Gastroesophageal sphincter (tissue), 4 donors: ENCODE results near the gene CBFA2T2. TPM values are rescaled to one million over a fixed set of nuclear protein-coding genes. Genes with fewer than 3 reads are reported as not detected.
"Not testable (repeated sequence)": the region's sequence is repeated elsewhere in the genome, so short reads cannot be mapped to it uniquely, and the experiment has no call there.

ENCODE experiments used
- ATAC-seq: fragments of 150-250 bp; one replicate; pipeline ENCODE4 v1.9.1; 2016; ENCODE audit warnings: mild to moderate bottlenecking, moderate library complexity
- H3K27ac ChIP-seq, 4 donors: fragments of 200-600 bp; sonication (generic) in 3 of 4; 1 replicate in 3 of 4; 2 replicates in 1 of 4; pipeline ENCODE4 v1.5.1; 2016 to 2019
- H3K27me3 ChIP-seq: fragments of 200-600 bp; sonication (generic); one replicate; pipeline ENCODE4 v1.5.1; 2019
- H3K36me3 ChIP-seq, 2 donors: fragments of 200-600 bp; sonication (generic); one replicate each; pipeline ENCODE4 v1.5.1; 2019; ENCODE audit warnings: control low read depth in 1 of 2
- H3K4me1 ChIP-seq, 3 donors: fragments of 200-600 bp; sonication (generic); 1 replicate in 2 of 3; 2 replicates in 1 of 3; pipeline ENCODE4 v1.5.1; 2016 to 2019; ENCODE audit warnings: control low read depth in 2 of 3
- H3K4me3 ChIP-seq, 2 donors: fragments of 200-600 bp; sonication (generic); one replicate each; pipeline ENCODE4 v1.5.1; 2019; ENCODE audit warnings: mild to moderate bottlenecking in 1 of 2, moderate library complexity in 1 of 2
- H3K9me3 ChIP-seq, 3 donors: fragments of 200-600 bp; sonication (generic); one replicate each; pipeline ENCODE4 v1.5.1; 2017 to 2019; ENCODE audit warnings: control low read depth in 2 of 3
- EP300 ChIP-seq: sonication (generic); formaldehyde crosslinking; IDR thresholded peaks from one replicate; pipeline ENCODE4 v1.6.1; 2017; ENCODE audit warnings: antibody characterized with exemption, mild to moderate bottlenecking
- POLR2A ChIP-seq, 2 donors: fragments of 450-650 bp; IDR thresholded peaks; one replicate each; pipeline ENCODE4 v1.6.1; 2017; ENCODE audit warnings: antibody characterized with exemption in 2 of 2, mild to moderate bottlenecking in 2 of 2, moderate library complexity in 1 of 2
- POLR2AphosphoS5 ChIP-seq: sonication (generic); formaldehyde crosslinking; IDR thresholded peaks from one replicate; pipeline ENCODE4 v1.6.1; 2017; ENCODE audit warnings: antibody characterized with exemption
- WGBS, 2 donors: methylation state at CpG; one replicate each; pipeline ENCODE4 v1.1.5; 2018; ENCODE audit warnings: low coverage in 1 of 2; 5-methylcytosine and 5-hydroxymethylcytosine counted together
- total RNA-seq, 4 donors: library from RNA; depleted of rRNA; stranded (reverse); fragments of >200 nt; gene quantifications; one replicate each; pipeline ENCODE4 v1.1.0, GENCODE V29; 2016
- TF ChIP-seq, protein P1 (sequence below), 4 experiments: fragments of 200-600 bp in 2 of 4; fragments of 450-650 bp in 2 of 4; sonication (generic) in 1 of 4; IDR thresholded peaks; one replicate each; pipeline ENCODE4 v1.5.1; 2017 to 2019; ENCODE audit warnings: antibody characterized with exemption in 4 of 4, mild to moderate bottlenecking in 2 of 4, moderate library complexity in 2 of 4

The CBFA2T2 gene
- total RNA-seq = 10 to 100 TPM; 11.1 to 17.4 (median 14.2) TPM

DNA sequence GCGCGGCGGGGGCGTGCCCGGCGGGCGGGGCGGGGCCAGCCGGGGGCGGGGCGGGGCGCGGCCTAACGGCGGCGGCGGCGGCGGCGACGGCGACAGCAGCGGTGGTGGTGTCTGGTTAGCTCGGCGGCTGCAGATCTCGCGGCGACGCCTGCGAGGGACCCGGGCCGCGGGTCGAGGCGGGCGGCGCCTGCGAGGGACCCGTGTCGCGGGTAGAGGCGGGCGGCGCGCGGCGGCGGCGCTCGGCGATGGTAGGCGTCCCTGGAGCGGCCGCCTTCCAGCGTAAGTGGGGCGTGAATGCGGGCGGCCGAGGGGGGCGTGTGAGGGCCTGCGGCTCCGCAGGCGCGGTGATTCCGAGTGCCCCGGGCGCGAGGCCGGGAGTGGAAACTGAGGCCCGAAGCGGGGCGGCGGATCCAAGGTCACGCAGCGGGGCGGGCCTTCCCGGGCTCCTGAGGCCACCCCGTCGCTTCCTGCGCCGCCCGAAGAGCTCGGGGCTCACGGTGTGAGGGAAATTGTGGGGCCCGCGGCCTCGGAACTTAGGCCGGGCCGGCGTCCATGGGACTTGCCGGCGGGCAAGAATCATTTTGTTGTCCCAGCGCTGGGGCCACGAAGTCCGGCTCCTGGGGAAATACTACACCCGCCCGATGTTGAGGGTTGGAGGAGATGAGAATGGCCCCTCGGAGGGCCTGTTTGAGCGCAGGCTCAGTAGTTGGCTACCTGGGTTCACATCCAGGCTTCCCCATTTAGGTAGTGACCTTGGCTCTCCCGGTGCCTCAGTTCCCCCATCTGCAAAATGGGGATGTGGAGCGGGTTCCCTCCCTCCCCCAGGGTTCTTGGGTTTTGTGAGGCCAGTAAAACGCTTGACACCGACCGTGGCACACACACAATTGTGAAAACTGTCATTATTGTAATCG is at the start of gene CBFA2T2:
TSS of gene CBFA2T2 (plus strand) at position 74 of the 911 bp plus-strand sequence. CDS start at position 246, 172 bp downstream.
- peak; percentile 80 for ATAC-seq
- Histone ChIP-seq H3K36me3 (no peaks in the 10 kb centered on the region), H3K27me3 (no peaks in the 10 kb centered on the region), H3K4me1 (peaks cover 0 to 40% (median 4%) of the 10 kb centered on the region in 3 donors), H3K9me3 (no peaks in the 10 kb centered on the region), H3K27ac (peak within 1 kb of the TSS; percentile 85 to 97 (median 96)), H3K4me3 (peak within 1 kb of the TSS; percentile 55 to 93)
- no peak for TF ChIP-seq EP300
- no peak for TF ChIP-seq POLR2AphosphoS5
- TF ChIP-seq, protein P1, sequence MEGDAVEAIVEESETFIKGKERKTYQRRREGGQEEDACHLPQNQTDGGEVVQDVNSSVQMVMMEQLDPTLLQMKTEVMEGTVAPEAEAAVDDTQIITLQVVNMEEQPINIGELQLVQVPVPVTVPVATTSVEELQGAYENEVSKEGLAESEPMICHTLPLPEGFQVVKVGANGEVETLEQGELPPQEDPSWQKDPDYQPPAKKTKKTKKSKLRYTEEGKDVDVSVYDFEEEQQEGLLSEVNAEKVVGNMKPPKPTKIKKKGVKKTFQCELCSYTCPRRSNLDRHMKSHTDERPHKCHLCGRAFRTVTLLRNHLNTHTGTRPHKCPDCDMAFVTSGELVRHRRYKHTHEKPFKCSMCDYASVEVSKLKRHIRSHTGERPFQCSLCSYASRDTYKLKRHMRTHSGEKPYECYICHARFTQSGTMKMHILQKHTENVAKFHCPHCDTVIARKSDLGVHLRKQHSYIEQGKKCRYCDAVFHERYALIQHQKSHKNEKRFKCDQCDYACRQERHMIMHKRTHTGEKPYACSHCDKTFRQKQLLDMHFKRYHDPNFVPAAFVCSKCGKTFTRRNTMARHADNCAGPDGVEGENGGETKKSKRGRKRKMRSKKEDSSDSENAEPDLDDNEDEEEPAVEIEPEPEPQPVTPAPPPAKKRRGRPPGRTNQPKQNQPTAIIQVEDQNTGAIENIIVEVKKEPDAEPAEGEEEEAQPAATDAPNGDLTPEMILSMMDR (IDR thresholded peaks at IDR 0.05) = peak in 1 of 4 experiments; percentile 23
- TF ChIP-seq POLR2A (IDR thresholded peaks at IDR 0.05) = peak in 1 of 2 donors; percentile 12
- WGBS, 2 donors = 2% methylated on average over 6 to 8 of the region's 105 CpGs

DNA sequence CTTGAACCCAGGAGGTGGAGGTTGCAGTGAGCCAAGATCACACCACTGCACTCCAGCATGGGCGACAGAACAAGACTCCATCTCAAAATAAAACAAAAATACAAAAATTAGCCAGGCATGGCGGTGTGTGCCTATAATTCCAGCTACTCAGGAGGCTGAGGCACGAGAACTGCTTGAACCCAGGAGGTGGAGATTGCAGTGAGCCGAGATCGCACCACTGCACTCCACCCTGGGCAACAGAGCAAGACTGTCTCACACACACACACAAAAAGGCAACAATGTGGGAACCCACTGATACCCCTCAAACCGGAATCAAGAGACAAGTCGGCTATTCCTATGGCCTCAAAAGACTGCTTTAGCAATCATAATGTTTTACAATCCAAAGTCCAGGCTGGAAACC is 49.3 kb upstream of the CBFA2T2 start:
- WGBS, 2 donors = 93 to 95% methylated on average over 6 to 7 of the region's 7 CpGs
- not testable (repeated sequence) for ATAC-seq, H3K4me3 ChIP-seq, H3K9me3 ChIP-seq, H3K27me3 ChIP-seq, H3K27ac ChIP-seq
- Histone ChIP-seq H3K4me1 (peaks cover 0 to 53% (median 13%) of the 10 kb centered on the region in 3 donors), H3K36me3 (peaks cover 0 to 21% of the 10 kb centered on the region in 2 donors)

DNA sequence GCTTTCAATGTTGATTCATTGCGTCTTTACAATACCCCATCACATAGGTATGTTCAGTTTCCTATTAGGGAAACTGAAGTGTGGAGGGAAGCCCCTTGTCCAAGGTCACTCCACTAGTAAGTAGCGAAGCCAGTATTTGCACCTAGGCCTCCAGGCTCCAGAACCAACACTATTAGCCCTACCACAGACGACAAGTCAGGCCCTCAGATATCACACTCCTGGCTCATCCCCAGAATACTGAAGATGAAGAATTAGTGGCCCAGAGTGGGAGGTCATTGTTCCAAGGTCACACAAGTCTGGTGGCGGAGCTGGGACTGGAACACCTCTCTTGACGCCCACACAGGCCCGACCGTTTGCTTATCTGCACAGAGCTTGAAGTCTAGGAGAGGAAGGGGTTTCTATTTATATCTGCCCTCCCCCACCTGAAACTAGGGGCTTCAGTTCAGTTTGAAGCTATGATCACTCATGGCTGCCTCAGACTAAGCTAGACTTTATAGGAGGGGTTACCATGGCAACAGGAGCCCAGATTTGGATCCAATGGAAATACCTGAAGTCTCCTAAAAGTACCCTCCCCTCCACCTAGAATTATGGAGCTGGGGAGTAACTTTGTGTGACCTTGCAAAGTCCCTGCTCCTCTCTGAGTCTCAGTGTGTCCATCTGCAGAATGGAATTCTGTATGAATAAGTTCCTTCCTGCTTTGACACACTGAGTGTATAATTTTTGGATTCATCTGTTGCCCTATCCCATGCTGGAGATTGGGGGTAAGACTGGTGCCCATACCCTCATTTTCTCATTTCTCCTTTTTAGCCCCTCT is 48.5 kb upstream of the CBFA2T2 start:
- no peak overlapping the region for H3K4me3 ChIP-seq
- peak overlapping the region in 3 of 4 donors; percentile 9 to 91 (median 44) for H3K27ac ChIP-seq
- 64 to 70% methylated on average over 1 to 7 of the region's 7 CpGs for WGBS, 2 donors
- no peak for ATAC-seq
- TF ChIP-seq POLR2A (IDR thresholded peaks at IDR 0.05) (no peak), EP300 (no peak), POLR2AphosphoS5 (no peak)
- TF ChIP-seq, protein P1 (IDR thresholded peaks at IDR 0.05) = no peak
- no peaks in the 10 kb centered on the region for H3K9me3 ChIP-seq
- no peaks in the 10 kb centered on the region for H3K27me3 ChIP-seq
- peaks cover 0 to 13% of the 10 kb centered on the region in 2 donors for H3K36me3 ChIP-seq
- peaks cover 0 to 53% (median 13%) of the 10 kb centered on the region in 3 donors for H3K4me1 ChIP-seq

DNA sequence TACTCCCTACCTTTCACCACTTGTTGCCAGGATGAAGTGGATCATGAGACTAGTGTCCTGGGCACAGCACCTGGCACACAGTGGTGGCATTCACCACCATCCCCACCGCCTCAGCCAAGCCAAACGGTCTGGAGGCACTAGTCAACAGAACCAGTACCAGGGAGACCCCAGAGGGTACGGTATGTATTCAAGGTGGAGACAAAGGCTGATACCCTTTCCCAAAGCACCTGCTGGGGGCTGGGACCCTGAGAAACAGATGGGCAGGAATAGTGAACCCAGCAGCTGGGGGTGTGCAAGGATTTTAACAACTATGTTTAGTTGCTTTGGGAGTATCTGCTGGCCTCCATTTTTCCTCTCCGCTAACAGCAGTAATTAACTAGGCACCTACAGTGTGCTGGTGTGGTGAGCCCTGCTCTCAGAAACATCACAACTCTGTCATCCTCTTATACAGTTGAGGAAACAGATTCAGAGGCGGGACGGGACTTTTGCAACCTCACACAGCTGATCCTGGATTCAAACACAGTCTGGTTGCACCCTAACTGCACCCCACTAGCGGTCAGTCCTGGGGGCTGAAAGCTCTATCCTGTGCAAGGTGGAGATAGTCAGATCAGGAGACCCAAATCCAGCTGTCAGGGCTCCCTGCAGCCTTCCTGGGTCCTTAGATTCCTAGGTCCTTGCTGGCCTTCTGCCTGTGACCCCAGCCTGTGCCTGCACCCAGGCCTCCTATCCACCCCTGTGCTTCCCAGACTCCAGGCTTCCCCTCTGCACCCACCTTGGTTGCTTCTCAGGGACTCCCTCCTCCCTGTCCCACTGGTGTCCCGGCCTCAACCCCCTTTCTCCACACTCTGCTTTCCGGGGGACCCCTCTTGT is 47.5 kb upstream of the CBFA2T2 start:
- ATAC-seq = no peak
- TF ChIP-seq, protein P1 (IDR thresholded peaks at IDR 0.05) = no peak
- TF ChIP-seq POLR2AphosphoS5 = no peak
- no peak for TF ChIP-seq POLR2A (IDR thresholded peaks at IDR 0.05)
- TF ChIP-seq EP300 = no peak
- H3K4me3 ChIP-seq = peak overlapping the region; percentile 53 to 90
- no peaks in the 10 kb centered on the region for H3K27me3 ChIP-seq
- peaks cover 0 to 9% of the 10 kb centered on the region in 2 donors for H3K36me3 ChIP-seq
- H3K9me3 ChIP-seq = no peaks in the 10 kb centered on the region
- 74 to 75% methylated on average over 2 to 4 of the region's 9 CpGs for WGBS, 2 donors
- peaks cover 0 to 50% (median 13%) of the 10 kb centered on the region in 3 donors for H3K4me1 ChIP-seq
- H3K27ac ChIP-seq = peak overlapping the region in 3 of 4 donors; percentile 88 to 91 (median 89)
